AG09309 (cell line): ENCODE data around the gene CD276.

Experiments
- DNase-seq: peaks from one replicate; pipeline ENCODE4 v3.0.0-alpha.2; 2010; ENCODE audit warnings: low read depth
- H3K4me3 ChIP-seq: 2 replicates; pipeline ENCODE4 v1.5.1; 2011; ENCODE audit warnings: mild to moderate bottlenecking, low read depth, low read length, moderate library complexity; ENCODE audit not compliant: control insufficient read depth
- TF ChIP-seq, protein P1 (sequence below): IDR thresholded peaks from 2 replicates; pipeline ENCODE4 v1.5.1; 2011; ENCODE audit warnings: mild to moderate bottlenecking, low read depth, low read length, inconsistent platforms; ENCODE audit not compliant: insufficient read depth, control insufficient read depth; ENCODE audit errors: missing control alignments

Gene CD276

DNA sequence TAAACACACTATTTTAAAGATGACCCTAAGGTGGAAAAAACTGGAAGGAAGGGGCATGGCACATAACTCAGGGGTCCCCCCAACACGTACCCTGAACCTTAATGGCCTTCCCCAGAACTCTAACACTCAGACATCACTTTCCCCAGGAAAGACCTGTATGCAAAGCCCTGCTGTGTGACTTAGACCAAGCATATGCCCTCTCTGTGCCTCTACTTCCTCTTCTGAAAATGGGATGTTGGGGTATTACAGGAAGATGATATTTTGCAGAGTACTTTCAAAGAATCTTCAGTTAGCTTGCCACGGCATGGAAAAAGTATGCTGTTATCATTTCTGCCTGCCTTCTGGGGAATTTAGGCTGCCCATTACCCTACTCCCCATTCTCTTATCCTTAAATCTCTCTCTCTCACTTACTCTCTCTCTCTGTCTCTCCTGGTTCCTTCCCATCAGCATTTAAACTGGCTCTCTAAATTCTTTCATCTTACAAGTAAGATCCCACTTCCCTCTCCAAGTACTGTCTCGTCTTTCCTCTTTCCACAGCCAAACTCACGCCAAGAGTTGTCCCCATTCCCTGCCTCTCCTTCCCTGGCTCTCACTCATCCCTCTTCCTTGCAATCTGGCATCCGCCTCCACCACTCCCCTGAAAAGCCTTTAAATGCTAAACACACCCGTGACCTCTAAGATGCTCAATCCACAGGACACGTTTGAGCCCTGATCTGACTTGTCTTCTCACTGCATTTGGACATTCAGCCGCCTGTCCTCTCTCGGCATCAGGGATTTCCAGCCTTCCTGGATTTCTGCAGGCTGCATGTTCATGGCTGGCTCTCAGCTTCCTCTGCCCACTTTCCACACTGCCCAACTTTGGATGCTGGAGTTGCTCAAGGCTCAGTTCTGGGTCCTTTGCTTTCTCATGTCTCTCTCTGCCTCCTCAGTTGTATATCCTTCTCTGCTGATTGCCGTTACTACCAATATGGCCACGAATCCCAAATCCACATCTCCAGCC, 76.4 kb downstream of the CD276 start:
- TF ChIP-seq, protein P1, sequence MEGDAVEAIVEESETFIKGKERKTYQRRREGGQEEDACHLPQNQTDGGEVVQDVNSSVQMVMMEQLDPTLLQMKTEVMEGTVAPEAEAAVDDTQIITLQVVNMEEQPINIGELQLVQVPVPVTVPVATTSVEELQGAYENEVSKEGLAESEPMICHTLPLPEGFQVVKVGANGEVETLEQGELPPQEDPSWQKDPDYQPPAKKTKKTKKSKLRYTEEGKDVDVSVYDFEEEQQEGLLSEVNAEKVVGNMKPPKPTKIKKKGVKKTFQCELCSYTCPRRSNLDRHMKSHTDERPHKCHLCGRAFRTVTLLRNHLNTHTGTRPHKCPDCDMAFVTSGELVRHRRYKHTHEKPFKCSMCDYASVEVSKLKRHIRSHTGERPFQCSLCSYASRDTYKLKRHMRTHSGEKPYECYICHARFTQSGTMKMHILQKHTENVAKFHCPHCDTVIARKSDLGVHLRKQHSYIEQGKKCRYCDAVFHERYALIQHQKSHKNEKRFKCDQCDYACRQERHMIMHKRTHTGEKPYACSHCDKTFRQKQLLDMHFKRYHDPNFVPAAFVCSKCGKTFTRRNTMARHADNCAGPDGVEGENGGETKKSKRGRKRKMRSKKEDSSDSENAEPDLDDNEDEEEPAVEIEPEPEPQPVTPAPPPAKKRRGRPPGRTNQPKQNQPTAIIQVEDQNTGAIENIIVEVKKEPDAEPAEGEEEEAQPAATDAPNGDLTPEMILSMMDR: no peak
- H3K4me3 ChIP-seq: no peak overlapping the region
- no peak for DNase-seq

DNA sequence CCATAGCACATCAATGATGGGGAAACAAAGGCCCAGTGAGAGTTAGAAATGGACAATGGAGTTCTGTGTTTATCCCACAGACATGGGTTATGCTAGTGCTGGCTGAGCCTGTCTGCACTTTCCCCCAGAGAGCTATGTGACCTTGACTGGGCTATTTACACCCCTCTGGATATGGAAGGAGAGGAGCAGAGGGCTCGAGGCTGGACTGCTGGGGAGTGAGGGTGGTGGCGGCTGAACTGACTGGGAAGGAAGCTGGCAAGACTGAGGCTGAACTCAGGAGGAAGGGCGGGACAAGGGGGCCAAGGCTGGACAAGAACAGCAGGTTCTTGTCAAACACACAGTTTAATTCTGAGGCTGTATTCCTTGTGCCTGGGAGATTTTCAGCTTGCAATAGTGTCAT, 79.7 kb downstream of the CD276 start:
- no peak overlapping the region for H3K4me3 ChIP-seq
- TF ChIP-seq, protein P1: no peak
- no peak for DNase-seq
